ENCODE results near the gene FSTL4. TPM values are rescaled to one million over a fixed set of nuclear protein-coding genes. Genes with fewer than 3 reads are reported as not detected.

FSTL4 gene
- total RNA-seq, 2 donors from 2014 or later = 0.32 to 0.89 TPM

GRCh38 chr5:133362438-133362837 is 249.9 kb downstream of the FSTL4 start:
- intact Hi-C loops (cut with DNase I) = no loop called here
- Histone ChIP-seq H3K9ac (ENCODE audit: low read depth in 2 of 2, low read length in 2 of 2) (no peak overlapping the region), H3K36me3 (no peaks in the 10 kb centered on the region), H3K27me3 (no peaks in the 10 kb centered on the region), H3K27ac (no peak overlapping the region), H3K4me3 (no peak overlapping the region), H3K9me3 (no peaks in the 10 kb centered on the region), H3K4me1 (no peaks in the 10 kb centered on the region)
- TF ChIP-seq, protein P1, sequence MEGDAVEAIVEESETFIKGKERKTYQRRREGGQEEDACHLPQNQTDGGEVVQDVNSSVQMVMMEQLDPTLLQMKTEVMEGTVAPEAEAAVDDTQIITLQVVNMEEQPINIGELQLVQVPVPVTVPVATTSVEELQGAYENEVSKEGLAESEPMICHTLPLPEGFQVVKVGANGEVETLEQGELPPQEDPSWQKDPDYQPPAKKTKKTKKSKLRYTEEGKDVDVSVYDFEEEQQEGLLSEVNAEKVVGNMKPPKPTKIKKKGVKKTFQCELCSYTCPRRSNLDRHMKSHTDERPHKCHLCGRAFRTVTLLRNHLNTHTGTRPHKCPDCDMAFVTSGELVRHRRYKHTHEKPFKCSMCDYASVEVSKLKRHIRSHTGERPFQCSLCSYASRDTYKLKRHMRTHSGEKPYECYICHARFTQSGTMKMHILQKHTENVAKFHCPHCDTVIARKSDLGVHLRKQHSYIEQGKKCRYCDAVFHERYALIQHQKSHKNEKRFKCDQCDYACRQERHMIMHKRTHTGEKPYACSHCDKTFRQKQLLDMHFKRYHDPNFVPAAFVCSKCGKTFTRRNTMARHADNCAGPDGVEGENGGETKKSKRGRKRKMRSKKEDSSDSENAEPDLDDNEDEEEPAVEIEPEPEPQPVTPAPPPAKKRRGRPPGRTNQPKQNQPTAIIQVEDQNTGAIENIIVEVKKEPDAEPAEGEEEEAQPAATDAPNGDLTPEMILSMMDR (IDR thresholded peaks at IDR 0.05) = no peak
- DNase-seq = no peak

DNA sequence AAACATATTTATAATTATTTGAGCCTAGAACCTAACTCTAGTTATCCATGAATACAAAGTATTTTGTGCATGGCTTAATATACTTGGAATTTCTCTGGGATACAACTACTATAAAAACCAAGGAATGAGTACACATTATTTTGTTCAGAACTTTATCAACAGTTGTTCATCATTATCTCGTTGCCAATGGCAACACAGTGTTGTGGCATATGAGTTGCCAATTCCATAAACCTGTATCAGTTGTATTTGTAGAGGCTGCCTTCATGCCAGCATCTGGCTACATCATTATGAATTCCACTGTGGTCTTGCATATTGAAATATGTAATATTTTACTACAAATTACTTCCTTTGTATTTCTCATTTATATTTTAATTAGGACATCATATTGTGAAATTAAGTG is 250.4 kb downstream of the FSTL4 start:
- H3K36me3 ChIP-seq = no peaks in the 10 kb centered on the region
- no peak overlapping the region for H3K9ac ChIP-seq (ENCODE audit: low read depth in 2 of 2, low read length in 2 of 2)
- H3K27ac ChIP-seq = no peak overlapping the region
- intact Hi-C loops (cut with DNase I) = no loop called here
- no peaks in the 10 kb centered on the region for H3K4me1 ChIP-seq
- no peaks in the 10 kb centered on the region for H3K27me3 ChIP-seq
- DNase-seq = no peak
- TF ChIP-seq, protein P1 (IDR thresholded peaks at IDR 0.05) = no peak
- H3K9me3 ChIP-seq = no peaks in the 10 kb centered on the region
- H3K4me3 ChIP-seq = no peak overlapping the region

GRCh38 chr5:133360693-133361472 is 251.5 kb downstream of the FSTL4 start:
- Histone ChIP-seq H3K4me1 (no peaks in the 10 kb centered on the region), H3K4me3 (no peak overlapping the region), H3K27me3 (no peaks in the 10 kb centered on the region), H3K27ac (no peak overlapping the region), H3K36me3 (no peaks in the 10 kb centered on the region), H3K9ac (ENCODE audit: low read depth in 2 of 2, low read length in 2 of 2) (no peak overlapping the region), H3K9me3 (no peaks in the 10 kb centered on the region)
- intact Hi-C loops (cut with DNase I) = no loop called here
- TF ChIP-seq, protein P1 (IDR thresholded peaks at IDR 0.05) = no peak
- DNase-seq = no peak

DNA sequence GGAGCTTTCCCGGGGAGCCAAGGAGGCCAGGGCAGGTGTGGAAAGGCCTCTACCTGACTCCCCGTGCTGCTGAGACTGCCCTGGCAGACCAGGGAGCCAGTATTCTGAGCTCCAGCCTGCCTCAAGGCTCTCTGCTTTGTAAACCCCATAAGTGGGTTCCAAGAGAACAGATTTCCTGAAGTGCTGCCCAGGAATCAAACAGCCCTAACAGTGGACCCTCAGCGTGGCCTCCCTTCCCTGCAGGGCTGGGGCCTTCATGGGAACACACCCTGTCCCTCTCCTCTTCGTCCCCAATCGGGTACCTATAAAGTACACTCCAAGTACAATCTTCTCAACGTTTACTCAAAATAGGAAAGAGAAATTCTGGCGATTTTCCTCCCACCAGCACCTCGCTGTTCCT is 252.5 kb downstream of the FSTL4 start:
- intact Hi-C loops (cut with DNase I) = no loop called here
- TF ChIP-seq, protein P1 (IDR thresholded peaks at IDR 0.05) = no peak
- H3K4me3 ChIP-seq = no peak overlapping the region
- H3K9ac ChIP-seq (ENCODE audit: low read depth in 2 of 2, low read length in 2 of 2) = no peak overlapping the region
- no peaks in the 10 kb centered on the region for H3K4me1 ChIP-seq
- H3K27me3 ChIP-seq = no peaks in the 10 kb centered on the region
- no peaks in the 10 kb centered on the region for H3K36me3 ChIP-seq
- DNase-seq = no peak
- H3K9me3 ChIP-seq = no peaks in the 10 kb centered on the region
- H3K27ac ChIP-seq = no peak overlapping the region

DNA sequence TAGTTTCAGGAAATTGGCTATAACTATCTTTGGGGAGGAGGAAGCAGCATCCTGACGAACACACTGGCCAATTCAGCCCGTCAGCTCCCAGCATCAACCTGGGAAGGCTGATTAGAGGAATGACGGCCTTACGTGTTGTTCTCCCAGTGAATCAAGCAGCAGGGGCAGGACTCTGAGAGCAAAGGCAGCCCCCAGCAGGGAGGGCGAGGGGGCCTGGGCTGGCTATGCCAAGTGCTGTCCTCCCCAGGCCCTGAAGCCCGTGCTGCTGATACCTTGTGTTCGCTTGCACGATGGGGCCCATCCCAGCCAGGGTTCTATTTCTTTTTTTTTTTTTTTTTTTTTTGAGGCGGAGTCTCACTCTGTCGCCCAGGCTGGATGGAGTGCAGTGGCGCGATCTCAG is 254.1 kb downstream of the FSTL4 start:
- intact Hi-C loops (cut with DNase I) = no loop called here
- no peak for DNase-seq
- Histone ChIP-seq H3K4me3 (no peak overlapping the region), H3K9ac (ENCODE audit: low read depth in 2 of 2, low read length in 2 of 2) (no peak overlapping the region), H3K4me1 (no peaks in the 10 kb centered on the region), H3K27me3 (no peaks in the 10 kb centered on the region), H3K36me3 (no peaks in the 10 kb centered on the region), H3K9me3 (no peaks in the 10 kb centered on the region), H3K27ac (no peak overlapping the region)
- TF ChIP-seq, protein P1 (IDR thresholded peaks at IDR 0.05) = no peak

Data from colonic mucosa (tissue), 4 donors.